GM21528 (cell line): ENCODE results near the gene RHBDD2.
"Not testable (repeated sequence)": the region's sequence is repeated elsewhere in the genome, so short reads cannot be mapped to it uniquely, and the experiment has no call there.

Source experiments
- ATAC-seq: cut with Tn5 transposase; IDR thresholded peaks from one replicate; pipeline ENCODE4 v1.9.1; 2021; ENCODE audit warnings: mild to moderate bottlenecking, moderate library complexity; ENCODE audit not compliant: unreplicated experiment, low FRiP score

RHBDD2 gene

DNA sequence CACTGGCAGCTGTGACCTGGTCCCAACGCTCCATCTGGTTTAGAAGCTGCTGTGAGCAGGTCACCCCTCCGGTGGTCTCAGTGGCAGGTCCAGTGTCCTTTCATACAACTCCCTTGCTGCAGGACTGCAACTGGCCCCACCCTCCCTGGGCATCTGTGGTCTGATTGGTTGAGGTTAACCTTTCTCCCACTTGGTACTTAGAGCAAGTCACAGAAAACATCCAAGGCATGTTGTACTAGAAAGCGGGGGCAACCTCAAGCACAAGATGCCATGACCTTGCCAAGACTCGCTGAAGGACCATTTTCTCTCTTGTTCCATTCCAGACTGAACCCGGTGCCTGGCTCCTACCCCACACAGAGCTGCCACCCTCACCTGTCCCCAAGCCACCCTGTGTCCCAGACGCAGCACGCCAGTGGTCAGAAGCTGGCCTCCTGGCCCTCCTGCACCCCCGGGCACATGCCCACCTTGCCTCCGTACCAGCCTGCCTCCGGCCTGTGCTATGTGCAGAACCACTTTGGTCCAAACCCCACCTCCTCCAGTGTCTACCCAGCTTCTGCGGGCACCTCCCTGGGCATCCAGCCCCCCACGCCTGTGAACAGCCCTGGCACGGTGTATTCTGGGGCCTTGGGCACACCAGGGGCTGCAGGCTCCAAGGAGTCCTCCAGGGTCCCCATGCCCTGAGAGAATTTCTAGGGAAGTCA is 9.0 kb downstream of the RHBDD2 start:
- ATAC-seq: no peak

DNA sequence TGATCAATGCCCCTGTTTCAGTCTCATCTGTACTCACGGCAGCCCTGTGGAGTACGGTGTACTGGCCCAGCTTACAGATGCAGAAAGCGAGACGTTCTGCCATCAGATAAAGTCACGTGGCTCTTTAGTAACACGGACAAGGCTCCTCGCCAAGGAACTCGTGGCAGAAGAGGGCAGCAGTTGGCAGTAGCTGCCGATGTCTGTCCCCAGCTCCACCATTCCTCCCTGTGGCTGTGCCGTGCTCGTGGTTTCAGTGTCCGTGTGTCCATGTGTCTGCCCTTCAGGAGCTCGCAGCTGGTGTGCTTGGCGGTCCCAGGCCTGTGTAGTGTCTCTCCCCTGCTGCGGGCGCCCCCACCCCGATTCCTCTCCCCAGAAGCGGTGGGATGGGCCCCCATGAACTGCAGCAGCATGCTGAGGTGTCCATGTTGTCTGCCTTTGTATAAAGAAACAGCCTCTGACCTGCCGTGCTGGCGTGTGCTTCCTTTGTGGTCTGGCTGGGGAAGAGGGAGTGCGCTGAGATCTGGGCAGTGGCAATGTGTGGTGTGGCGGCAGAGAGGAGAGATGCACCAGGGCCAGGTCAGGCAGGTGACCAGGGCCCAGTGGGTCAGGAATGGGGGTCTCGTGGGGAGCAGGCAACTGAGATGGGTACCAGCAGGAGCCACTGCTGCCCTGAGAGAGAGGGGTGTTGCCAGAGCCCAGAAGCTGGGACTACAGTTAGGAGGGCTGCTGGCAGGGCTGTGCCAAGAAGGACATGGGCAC is 9.8 kb downstream of the RHBDD2 start:
- no peak for ATAC-seq

- no peak for ATAC-seq
Measured at GRCh38 chr7:75889223-75889825, 10.5 kb downstream of the RHBDD2 start.

DNA sequence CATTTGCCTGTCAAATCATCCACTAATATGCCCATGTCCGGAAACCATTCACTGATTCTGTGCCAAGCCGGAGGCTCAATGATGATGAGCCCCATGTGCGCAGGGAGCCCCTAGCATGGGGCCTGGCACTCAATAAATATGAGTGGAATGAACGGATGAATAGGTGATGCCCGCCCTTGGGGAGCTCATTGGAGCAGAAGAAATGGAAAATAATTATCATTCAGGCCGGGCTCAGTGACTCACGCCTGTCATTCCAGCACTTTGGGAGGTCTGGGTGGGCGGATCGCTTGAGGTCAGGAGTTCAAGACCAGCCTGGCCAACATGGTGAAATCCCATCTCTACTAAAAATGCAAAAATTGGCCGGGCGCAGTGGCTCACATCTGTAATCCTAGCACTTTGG is 11.0 kb downstream of the RHBDD2 start:
- no peak for ATAC-seq

DNA sequence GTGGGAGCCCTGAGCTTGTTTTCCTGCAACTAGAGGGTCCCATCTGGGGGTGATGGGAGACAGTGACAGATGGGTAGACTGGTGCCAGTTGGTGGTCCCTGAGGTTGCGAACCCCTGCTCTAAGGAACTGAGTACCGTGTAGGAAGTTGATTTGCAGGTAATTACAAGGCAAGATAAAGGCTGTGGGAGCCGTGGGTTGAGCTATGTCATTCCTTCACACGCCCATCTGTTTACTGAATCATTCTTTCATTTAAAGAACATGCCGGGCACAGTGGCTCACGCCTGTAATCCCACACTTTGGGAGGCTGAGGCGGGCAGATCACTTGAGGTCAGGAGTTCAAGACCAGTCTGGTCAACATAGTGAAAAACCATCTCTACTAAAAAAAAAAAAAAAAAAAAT is 12.4 kb downstream of the RHBDD2 start:
- ATAC-seq: not testable (repeated sequence)

GRCh38 chr7:75891815-75892411 is 13.1 kb downstream of the RHBDD2 start:
- ATAC-seq: no peak

GRCh38 chr7:75892634-75893272 is 13.9 kb downstream of the RHBDD2 start:
- ATAC-seq: no peak

- ATAC-seq: no peak
Measured at GRCh38 chr7:75896803-75897327, 18.0 kb downstream of the RHBDD2 start.

DNA sequence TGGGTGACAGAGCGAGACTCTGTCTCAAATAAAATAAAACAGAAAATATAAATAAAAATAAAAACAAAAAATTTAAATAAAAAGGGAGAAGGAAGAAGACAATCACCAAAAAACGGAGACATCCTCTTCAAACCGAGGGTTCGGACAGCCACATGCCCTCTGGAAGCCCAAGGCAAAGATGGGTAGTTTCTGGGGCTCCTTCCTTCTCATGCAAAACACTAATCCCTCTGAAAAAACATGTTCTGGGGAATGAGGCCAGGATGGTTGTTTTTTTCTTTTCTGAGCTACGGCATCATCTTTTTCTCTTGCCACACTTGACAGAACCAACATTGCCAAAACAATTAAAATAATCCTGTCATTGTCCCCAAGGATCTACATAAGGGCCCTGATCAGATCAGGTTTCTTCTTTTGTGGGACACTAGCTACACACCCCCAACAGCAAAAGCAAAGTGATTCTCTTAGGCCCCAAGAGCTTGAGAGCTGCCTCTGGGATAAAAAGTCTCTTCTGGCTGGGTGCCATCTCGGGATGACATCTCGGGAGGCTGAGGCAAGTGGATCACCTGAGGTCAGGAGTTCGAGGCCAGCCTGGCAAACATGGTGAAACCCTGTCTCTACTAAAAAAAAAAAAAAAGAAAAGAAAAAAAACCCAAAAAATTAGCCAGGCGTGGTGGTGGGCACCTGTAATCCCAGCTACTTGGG is 21.9 kb downstream of the RHBDD2 start:
- ATAC-seq: no peak

- no peak for ATAC-seq
Measured at GRCh38 chr7:75905785-75906604, 27.2 kb downstream of the RHBDD2 start.

GRCh38 chr7:75906991-75907667 is 28.3 kb downstream of the RHBDD2 start:
- ATAC-seq: no peak

DNA sequence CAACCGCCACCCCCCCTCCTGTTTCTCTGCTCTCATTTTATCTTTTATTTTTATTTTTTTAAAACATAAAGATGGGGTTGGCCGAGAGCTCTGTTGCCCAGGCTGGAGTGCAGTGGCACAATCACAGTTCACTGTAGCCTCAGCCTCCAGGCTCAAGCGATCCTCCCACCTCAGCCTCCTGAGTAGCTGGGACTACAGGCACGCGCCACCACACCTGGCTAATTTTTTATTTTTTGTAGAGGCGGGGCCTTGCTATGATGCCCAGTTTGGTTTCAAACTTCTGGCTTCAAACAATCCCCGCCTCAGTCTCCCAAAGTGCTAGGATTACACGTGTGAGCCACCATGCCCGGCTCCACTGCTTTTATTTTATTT is 28.8 kb downstream of the RHBDD2 start:
- ATAC-seq: not testable (repeated sequence)

DNA sequence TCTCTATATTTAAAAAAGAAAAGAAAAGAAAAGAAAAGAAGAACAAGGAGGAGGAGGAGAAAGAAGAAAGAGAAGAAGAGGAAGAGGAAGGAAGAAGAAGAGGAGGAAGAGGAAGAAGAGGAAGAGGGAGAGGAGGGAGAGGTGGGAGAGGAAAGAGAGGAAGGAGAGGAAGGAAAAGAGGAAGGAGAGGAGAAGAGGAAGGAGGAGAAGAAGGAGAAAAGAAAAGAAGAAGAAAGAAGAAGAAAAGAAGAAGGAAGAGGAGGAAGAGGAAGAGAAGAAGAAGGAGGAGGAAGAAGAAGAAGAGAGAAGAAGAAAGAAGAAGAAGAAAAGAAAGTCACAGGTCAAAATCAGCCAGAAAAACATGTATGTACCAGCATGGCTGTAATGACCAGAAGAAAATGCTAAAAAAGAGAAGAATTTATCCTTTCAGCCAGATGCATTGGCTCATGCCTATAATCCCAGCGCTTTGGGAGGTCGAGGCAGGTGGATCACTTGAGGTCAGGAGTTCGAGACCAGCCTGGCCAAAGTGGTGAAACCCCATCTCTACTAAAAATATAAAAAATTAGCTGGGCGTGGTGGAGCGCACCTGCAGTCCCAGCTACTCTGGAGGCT is 30.8 kb downstream of the RHBDD2 start:
- ATAC-seq: no peak

DNA sequence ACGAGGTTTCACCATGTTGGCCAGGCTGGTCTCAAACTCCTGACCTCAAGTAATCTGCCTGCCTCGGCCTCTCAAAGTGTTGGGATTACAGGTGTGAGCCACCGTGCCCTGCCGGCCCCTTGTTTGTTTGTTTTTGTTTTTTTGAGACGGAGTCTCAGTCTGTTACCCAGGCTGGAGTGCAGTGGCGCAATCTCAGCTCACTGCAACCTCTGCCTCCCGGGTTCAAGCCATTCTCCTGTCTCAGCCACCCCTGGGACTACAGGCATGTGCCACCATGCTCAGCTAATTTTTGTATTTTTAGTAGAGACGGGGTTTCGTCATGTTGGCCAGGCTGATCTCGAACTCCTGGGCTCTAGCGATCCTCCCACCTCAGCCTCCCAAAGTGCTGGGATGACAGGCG is 32.4 kb downstream of the RHBDD2 start:
- ATAC-seq: not testable (repeated sequence)

DNA sequence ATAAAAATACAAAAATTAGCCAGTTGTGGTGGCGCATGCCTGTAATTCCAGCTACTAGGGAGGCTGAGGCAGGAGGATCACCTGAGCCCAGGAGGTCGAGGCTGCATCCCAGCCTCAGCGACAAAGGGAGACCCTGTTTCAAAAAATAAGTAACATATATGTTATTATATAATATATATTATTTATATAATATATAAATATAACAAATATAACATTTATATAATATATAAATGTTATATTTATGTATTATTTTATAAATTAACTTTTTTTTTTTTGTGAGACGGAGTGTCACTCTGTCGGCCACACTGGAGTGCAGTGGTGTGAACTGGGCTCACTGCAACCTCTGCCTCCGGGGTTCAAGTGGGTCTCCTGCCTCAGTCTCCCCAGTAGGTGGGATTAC is 34.6 kb downstream of the RHBDD2 start:
- ATAC-seq: no peak

DNA sequence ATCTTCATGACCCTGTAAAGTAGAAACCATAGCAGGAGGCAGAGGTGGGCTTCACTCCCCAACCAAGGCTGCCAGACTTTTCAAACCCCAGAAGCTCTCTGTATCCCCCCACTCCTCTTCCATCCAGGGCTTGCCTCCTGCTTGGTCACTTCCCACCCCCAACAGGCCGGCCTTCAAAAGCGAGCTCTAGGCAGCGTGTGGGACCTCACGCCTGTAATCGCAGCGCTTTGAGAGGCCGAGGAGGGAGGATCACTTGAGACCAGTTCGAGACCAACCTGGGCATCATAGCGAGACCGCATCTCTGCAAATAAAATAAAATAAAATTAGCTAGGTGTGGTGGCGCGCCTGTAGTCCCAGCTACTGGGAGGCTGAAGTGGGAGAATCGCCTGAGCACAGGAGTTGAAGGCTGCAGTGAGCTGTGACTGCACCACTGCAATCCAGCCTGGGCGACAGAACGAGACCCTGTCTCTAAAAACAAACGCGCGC is 35.4 kb downstream of the RHBDD2 start:
- ATAC-seq: no peak

GRCh38 chr7:75914655-75915415 is 36.0 kb downstream of the RHBDD2 start, which contains the start of gene POR:
Gene POR, plus strand, starts transcription at chr7:75915155. Its CDS starts 38,847 bp downstream, at chr7:75954002.
- peak; percentile 85 for ATAC-seq
